Panc1 (cell line): ENCODE data around the gene PRTN3.

ENCODE experiments used
- CTCF ChIP-seq: fragments of 450-650 bp; IDR thresholded peaks from 2 replicates; pipeline ENCODE4 v1.5.1; 2017; ENCODE audit warnings: mild to moderate bottlenecking
- POLR2AphosphoS5 ChIP-seq: IDR thresholded peaks from 2 replicates; pipeline ENCODE4 v1.6.1; 2012; ENCODE audit warnings: mild to moderate bottlenecking, low read depth, low read length, moderate library complexity

GRCh38 chr19:801861-802497, 38.8 kb upstream of the PRTN3 start:
- TF ChIP-seq CTCF (no peak), POLR2AphosphoS5 (no peak)
